Body of pancreas (tissue), 4 donors: ENCODE results near the gene CCDC174. TPM values are rescaled to one million over a fixed set of nuclear protein-coding genes. Genes with fewer than 3 reads are reported as not detected.

Experiments used
- ATAC-seq: fragments of 150-250 bp; one replicate; pipeline ENCODE4 v1.9.1; 2016
- DNase-seq, 4 donors: peaks; one replicate each; pipeline ENCODE4 v3.0.0-alpha.2; 2019
- H3K27ac ChIP-seq, 4 donors: fragments of 200-600 bp; sonication (generic); 1 replicate in 3 of 4; 2 replicates in 1 of 4; pipeline versions ENCODE4 v1.5.1 to v1.6.1; 2016 to 2019; ENCODE audit warnings: mild to moderate bottlenecking in 1 of 4, mixed read lengths in 1 of 4, moderate library complexity in 1 of 4
- H3K27me3 ChIP-seq, 2 donors: fragments of 200-600 bp; sonication (generic); one replicate each; pipeline ENCODE4 v1.6.0; 2016; ENCODE audit warnings: mild to moderate bottlenecking in 1 of 2
- H3K36me3 ChIP-seq, 2 donors: fragments of 200-600 bp; sonication (generic); replicated peaks in 1 of 2; 2 replicates each; pipeline ENCODE4 v1.5.1; 2016; ENCODE audit warnings: low read depth in 2 of 2; ENCODE audit not compliant: insufficient read depth in 1 of 2
- H3K4me1 ChIP-seq: fragments of 200-600 bp; sonication (generic); one replicate; pipeline ENCODE4 v1.6.0; 2016
- H3K4me3 ChIP-seq, 2 donors: fragments of 200-600 bp; sonication (generic); 1 replicate in 1 of 2; 2 replicates in 1 of 2; pipeline ENCODE4 v1.5.1; 2016 to 2019
- H3K9me3 ChIP-seq, 3 donors: fragments of 200-600 bp; sonication (generic); 1 replicate in 2 of 3; 2 replicates in 1 of 3; pipeline ENCODE4 v1.5.1; 2016
- CTCF ChIP-seq, 7 experiments: fragments of 450-650 bp in 4 of 7; fragments of 200-600 bp in 3 of 7; sonication (generic) in 3 of 7; IDR thresholded peaks; one replicate each; pipeline ENCODE4 v1.5.1; 2016 to 2019; ENCODE audit warnings: antibody characterized with exemption in 7 of 7
- POLR2A ChIP-seq, 3 donors: fragments of 450-650 bp; IDR thresholded peaks; one replicate each; pipeline ENCODE4 v1.6.1; 2016; ENCODE audit warnings: antibody characterized with exemption in 3 of 3, mild to moderate bottlenecking in 2 of 3
- WGBS, 2 donors: methylation state at CpG; one replicate each; pipeline ENCODE4 v1.1.5; 2017; 5-methylcytosine and 5-hydroxymethylcytosine counted together
- intact Hi-C: fragments of 100-400 bp; cut with DNase I; formaldehyde crosslinking; loops from one replicate; pipeline ENCODE4 v1.15.1; 2023
- total RNA-seq, 2 donors: library from RNA; depleted of rRNA; stranded (reverse); fragments of >200 nt; gene quantifications; one replicate each; pipeline ENCODE4 v1.1.0, GENCODE V29; 2016

Gene CCDC174
- total RNA-seq, 2 donors from 2014 or later, result 11.2 to 17.8 TPM

- Histone ChIP-seq H3K27ac (no peak overlapping the region), H3K27me3 (no peaks in the 10 kb centered on the region), H3K4me1 (no peaks in the 10 kb centered on the region), H3K4me3 (no peak overlapping the region), H3K36me3 (no peaks in the 10 kb centered on the region), H3K9me3 (peaks cover 0 to 4% (median 0%) of the 10 kb centered on the region in 3 donors)
- ATAC-seq, result no peak
- DNase-seq, result no peak
- 79 to 87% methylated on average over 3 of the region's 3 CpGs for WGBS, 2 donors
- TF ChIP-seq CTCF (IDR thresholded peaks at IDR 0.05), result no peak
- TF ChIP-seq POLR2A (IDR thresholded peaks at IDR 0.05), result no peak
- intact Hi-C loops, result no loop called here
These were observed 52.2 kb downstream of the CCDC174 start for GRCh38 chr3:14703791-14704190.

GRCh38 chr3:14706096-14706495 lies 54.5 kb downstream of the CCDC174 start:
- Histone ChIP-seq H3K27ac (no peak overlapping the region), H3K4me1 (no peaks in the 10 kb centered on the region), H3K9me3 (peaks cover 0 to 5% (median 0%) of the 10 kb centered on the region in 3 donors), H3K4me3 (no peak overlapping the region), H3K27me3 (no peaks in the 10 kb centered on the region), H3K36me3 (no peaks in the 10 kb centered on the region)
- 74 to 84% methylated on average over 5 of the region's 5 CpGs for WGBS, 2 donors
- no peak for ATAC-seq
- no peak for DNase-seq
- intact Hi-C loops, result no loop called here
- TF ChIP-seq CTCF (IDR thresholded peaks at IDR 0.05) (no peak), POLR2A (IDR thresholded peaks at IDR 0.05) (no peak)

- no peak for ATAC-seq
These were observed 65.0 kb downstream of the CCDC174 start for GRCh38 chr3:14716591-14716990.

GRCh38 chr3:14717307-14717706 lies 65.7 kb downstream of the CCDC174 start:
- DNase-seq (no peak), ATAC-seq (no peak)
- TF ChIP-seq CTCF (IDR thresholded peaks at IDR 0.05) (no peak), POLR2A (IDR thresholded peaks at IDR 0.05) (no peak)
- Histone ChIP-seq H3K27me3 (no peaks in the 10 kb centered on the region), H3K9me3 (no peaks in the 10 kb centered on the region), H3K27ac (no peak overlapping the region), H3K4me1 (no peaks in the 10 kb centered on the region), H3K36me3 (no peaks in the 10 kb centered on the region), H3K4me3 (no peak overlapping the region)
- WGBS, 2 donors, result 26 to 78% methylated on average over 1 of the region's 1 CpG
- intact Hi-C loops, result no loop called here

More at GRCh38 chr3:14716591-14716990, 65.0 kb downstream of the CCDC174 start:
- H3K27ac ChIP-seq, result no peak overlapping the region
- DNase-seq, result no peak
- no peaks in the 10 kb centered on the region for H3K36me3 ChIP-seq
- intact Hi-C loops, result no loop called here
- H3K4me1 ChIP-seq, result no peaks in the 10 kb centered on the region
- H3K4me3 ChIP-seq, result no peak overlapping the region
- no peak for TF ChIP-seq CTCF (IDR thresholded peaks at IDR 0.05)
- no peak for TF ChIP-seq POLR2A (IDR thresholded peaks at IDR 0.05)
- 38 to 50% methylated on average over 1 of the region's 1 CpG for WGBS, 2 donors
- H3K9me3 ChIP-seq, result no peaks in the 10 kb centered on the region
- H3K27me3 ChIP-seq, result no peaks in the 10 kb centered on the region

GRCh38 chr3:14718539-14718938 lies 67.0 kb downstream of the CCDC174 start:
- no peaks in the 10 kb centered on the region for H3K9me3 ChIP-seq
- no peaks in the 10 kb centered on the region for H3K36me3 ChIP-seq
- H3K4me1 ChIP-seq, result no peaks in the 10 kb centered on the region
- ATAC-seq (no peak), DNase-seq (no peak)
- WGBS, 2 donors, result 82 to 91% methylated on average over 2 of the region's 2 CpGs
- H3K4me3 ChIP-seq, result no peak overlapping the region
- TF ChIP-seq CTCF (IDR thresholded peaks at IDR 0.05), result no peak
- no peak for TF ChIP-seq POLR2A (IDR thresholded peaks at IDR 0.05)
- intact Hi-C loops, result no loop called here
- no peaks in the 10 kb centered on the region for H3K27me3 ChIP-seq
- no peak overlapping the region for H3K27ac ChIP-seq
